SK-N-MC (cell line): ENCODE data around the gene CCND1.
A peak's percentile ranks its signal among the peaks of the same experiment; 100 is the strongest.
"Not testable (repeated sequence)": the region's sequence is repeated elsewhere in the genome, so short reads cannot be mapped to it uniquely, and the experiment has no call there.

Source experiments
- DNase-seq: peaks from one replicate; pipeline ENCODE4 v3.0.0-alpha.2; 2011; ENCODE audit warnings: low read depth, low spot score
- H3K27ac ChIP-seq: fragments of 200-600 bp; sonication (generic); 2 replicates; pipeline ENCODE4 v1.5.1; 2016; ENCODE audit warnings: mixed run types
- H3K36me3 ChIP-seq: fragments of 200-600 bp; sonication (generic); 2 replicates; pipeline ENCODE4 v1.6.1; 2017; ENCODE audit warnings: antibody characterized with exemption, low read length, mixed read lengths; ENCODE audit not compliant: insufficient read depth
- H3K4me3 ChIP-seq: fragments of 200-600 bp; sonication (generic); 2 replicates; pipeline ENCODE4 v1.5.1; 2016
- H3K9ac ChIP-seq: fragments of 200-600 bp; sonication (generic); 2 replicates; pipeline ENCODE4 v1.8.0; 2017; ENCODE audit warnings: mixed run types, mixed read lengths; ENCODE audit not compliant: insufficient read length
- H3K9me3 ChIP-seq: fragments of 200-600 bp; sonication (generic); 2 replicates; pipeline ENCODE4 v1.6.1; 2017; ENCODE audit warnings: low read depth, mild to moderate bottlenecking, antibody characterized with exemption, low read length, moderate library complexity, mixed read lengths
- EZH2 ChIP-seq: fragments of 200-600 bp; sonication (generic); IDR thresholded peaks from one replicate; pipeline ENCODE4 v1.6.1; 2017; ENCODE audit warnings: antibody characterized with exemption
- FOXP2 ChIP-seq: optimal IDR thresholded peaks from 2 replicates; pipeline ENCODE3; 2011; ENCODE audit warnings: mild to moderate bottlenecking, moderate library complexity; ENCODE audit not compliant: insufficient read depth; ENCODE audit errors: extremely low read length, control extremely low read depth
- POLR2AphosphoS5 ChIP-seq: IDR thresholded peaks from 2 replicates; pipeline ENCODE4 v1.6.1; 2012; ENCODE audit warnings: mild to moderate bottlenecking, low read depth, low read length, borderline replicate concordance

The CCND1 gene

DNA sequence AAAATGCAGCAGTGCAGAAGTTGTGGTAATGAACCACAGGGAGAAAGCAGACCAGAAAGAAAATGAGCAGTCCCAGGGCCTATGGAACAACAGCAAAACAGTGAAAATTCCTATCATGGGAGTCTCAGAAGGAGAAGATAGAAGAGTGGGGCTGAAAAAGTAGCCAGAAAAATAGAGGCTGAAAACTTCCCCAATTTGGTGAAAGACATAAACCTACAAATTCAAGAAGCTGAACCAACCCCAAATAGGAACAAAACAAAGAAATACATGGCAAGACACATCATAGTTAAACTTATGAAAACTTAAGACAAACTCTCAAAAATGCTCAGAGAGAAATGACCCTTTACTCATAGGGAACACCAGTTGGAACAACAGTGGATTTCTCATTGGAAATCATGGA is 51.5 kb downstream of the CCND1 start:
- no peak for TF ChIP-seq POLR2AphosphoS5
- TF ChIP-seq EZH2: no peak
- TF ChIP-seq FOXP2: no peak
- Histone ChIP-seq H3K36me3 (no peaks in the 10 kb centered on the region), H3K4me3 (no peak overlapping the region), H3K9ac (no peak overlapping the region), H3K9me3 (no peaks in the 10 kb centered on the region; the same call in 1 of the 2 replicates), H3K27ac (no peak overlapping the region)
- DNase-seq: no peak

DNA sequence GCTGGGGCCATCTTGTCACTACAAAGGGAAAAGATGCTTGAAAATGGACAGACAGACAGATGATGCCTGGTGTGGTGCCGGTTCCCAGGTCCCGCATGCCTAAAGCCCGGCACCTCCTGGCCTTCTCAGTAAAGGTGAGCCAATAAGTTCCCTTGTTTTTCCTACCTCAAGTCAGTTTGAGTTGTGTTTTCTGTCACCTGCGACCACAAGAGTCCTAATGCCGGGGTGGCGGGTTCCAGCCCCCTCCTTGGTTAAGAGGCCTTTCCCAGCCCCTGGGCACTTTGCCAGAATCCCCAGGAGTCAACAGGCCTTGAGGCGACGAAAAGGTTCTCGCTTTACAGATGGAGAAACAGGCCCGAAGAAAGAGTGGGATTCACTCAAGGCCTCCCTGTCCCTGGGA is 53.8 kb downstream of the CCND1 start:
- DNase-seq: no peak
- TF ChIP-seq EZH2 (no peak), FOXP2 (no peak), POLR2AphosphoS5 (no peak)
- peak overlapping the region; percentile 37 for H3K9ac ChIP-seq
- H3K27ac ChIP-seq: peak overlapping the region; percentile 61
- H3K4me3 ChIP-seq: no peak overlapping the region
- H3K9me3 ChIP-seq: no peaks in the 10 kb centered on the region; the same call in 1 of the 2 replicates
- H3K36me3 ChIP-seq: no peaks in the 10 kb centered on the region

DNA sequence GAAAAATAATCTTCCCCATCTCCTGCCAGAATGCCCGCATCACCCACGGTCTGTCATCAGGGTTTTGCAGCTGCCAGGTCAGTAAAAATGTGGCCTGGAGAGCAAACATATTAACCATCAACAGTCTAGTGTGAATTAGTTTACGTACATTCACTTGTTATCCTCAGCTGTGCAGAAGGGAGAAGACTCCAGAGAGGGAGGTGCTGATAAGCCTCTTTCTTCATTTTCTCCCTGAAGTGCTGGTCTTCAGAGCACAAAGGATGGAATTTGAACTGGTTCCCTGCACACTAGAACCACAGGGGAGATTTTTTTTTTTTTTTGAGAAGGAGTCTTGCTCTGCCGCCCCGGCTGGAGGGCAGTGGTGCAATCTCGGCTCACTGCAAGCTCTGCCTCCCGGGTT is 54.6 kb downstream of the CCND1 start:
- Histone ChIP-seq H3K27ac (no peak overlapping the region), H3K9me3 (no peaks in the 10 kb centered on the region; the same call in 1 of the 2 replicates), H3K36me3 (no peaks in the 10 kb centered on the region), H3K4me3 (no peak overlapping the region), H3K9ac (no peak overlapping the region)
- TF ChIP-seq FOXP2 (no peak), POLR2AphosphoS5 (no peak), EZH2 (no peak)
- DNase-seq: no peak

DNA sequence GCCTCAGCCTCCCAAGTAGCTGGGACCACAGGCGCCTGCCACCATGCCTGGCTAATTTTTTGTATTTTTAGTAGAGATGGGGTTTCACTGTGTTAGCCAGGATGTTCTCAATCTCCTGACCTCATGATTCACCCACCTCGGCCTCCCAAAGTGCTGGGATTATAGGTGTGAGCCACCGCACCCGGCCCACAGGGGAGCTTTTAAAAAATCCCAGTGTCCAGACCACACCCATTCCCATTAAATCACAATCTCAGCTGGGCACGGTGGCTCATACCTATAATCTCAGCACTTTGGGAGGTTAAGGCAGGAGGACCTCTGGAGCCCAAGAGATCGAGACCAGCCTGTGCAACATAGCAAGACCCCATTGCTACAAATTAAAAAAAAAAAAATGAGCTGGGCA is 55.0 kb downstream of the CCND1 start:
- H3K36me3 ChIP-seq, DNase-seq, H3K27ac ChIP-seq, H3K4me3 ChIP-seq, H3K9ac ChIP-seq, H3K9me3 ChIP-seq: not testable (repeated sequence)

DNA sequence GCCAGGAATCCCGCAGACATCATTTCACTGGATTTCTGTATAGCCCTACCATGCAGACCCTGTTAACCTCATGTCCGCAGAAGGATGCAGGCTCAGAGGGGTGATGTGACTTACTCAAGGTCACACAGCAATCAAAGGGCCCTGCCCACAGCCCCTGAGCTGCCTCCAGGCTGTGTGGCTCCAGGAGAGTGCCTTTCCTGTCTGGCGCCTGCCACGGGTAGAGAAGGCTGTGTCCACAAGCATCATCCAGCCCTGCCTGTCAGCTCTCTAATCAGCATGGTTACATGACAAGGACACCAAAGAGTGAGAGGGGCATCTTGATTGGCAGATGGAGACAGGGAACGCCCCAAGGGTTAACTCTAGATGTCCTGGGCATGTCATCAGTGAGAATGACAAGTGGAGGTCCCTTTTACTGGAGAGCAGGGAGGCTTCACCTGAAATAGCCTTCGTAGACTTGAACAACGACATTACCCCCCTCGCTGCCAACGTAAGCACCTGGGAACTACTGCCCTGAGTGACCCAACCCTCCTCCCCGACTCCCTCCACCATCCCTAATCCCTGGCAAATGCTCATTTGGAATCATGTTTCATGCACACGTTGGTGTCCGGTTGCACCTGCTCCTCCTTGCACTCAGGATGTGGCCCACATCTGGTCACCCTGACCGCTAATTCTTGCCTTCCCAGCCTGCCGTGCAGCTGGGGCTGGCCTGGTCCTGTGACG is 56.0 kb downstream of the CCND1 start:
- Histone ChIP-seq H3K36me3 (no peaks in the 10 kb centered on the region), H3K4me3 (no peak overlapping the region), H3K9me3 (no peaks in the 10 kb centered on the region; the same call in 1 of the 2 replicates), H3K27ac (no peak overlapping the region), H3K9ac (no peak overlapping the region)
- no peak for DNase-seq
- TF ChIP-seq EZH2 (no peak), POLR2AphosphoS5 (no peak), FOXP2 (no peak)

DNA sequence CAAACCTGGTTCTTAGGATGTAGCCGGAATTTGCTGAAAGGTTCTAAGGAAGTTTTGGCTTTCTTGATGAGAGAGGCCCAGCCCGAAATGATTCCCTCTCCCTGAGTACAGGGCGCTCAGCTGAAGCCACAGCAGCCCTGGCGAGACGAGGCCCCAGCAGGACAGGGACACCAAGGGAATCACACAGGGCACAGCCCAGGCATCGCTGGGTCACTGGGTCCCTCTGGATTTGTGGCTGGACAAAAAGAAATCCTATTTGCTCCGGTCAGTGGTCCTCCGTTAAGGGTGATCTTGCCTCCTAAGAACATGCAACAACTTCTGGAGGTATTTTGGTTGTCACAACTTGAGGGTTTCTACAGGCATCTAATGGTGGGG is 56.5 kb downstream of the CCND1 start:
- H3K36me3 ChIP-seq: no peaks in the 10 kb centered on the region

DNA sequence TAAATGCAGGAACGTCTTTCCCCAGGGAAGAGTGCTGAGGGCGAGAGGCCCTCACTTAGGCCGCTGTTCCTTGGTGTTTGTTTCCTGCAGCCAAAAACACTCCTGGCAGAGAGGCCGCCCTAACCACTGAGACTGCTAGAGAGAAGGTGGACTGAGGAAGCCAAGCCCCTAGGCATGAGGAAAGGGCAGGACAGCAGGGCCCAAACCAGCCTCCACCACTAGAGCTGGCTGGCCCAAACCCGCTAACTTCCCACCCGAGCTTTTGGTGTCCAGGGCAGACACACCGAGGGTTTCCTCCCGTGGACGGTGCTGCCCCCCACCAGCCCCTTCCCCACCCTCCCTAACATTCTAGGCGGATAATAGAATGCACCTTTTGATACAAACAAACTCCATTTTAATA is 56.9 kb downstream of the CCND1 start:
- DNase-seq: no peak
- no peaks in the 10 kb centered on the region for H3K9me3 ChIP-seq
- H3K4me3 ChIP-seq: no peak overlapping the region
- TF ChIP-seq EZH2 (no peak), POLR2AphosphoS5 (no peak), FOXP2 (no peak)
- no peaks in the 10 kb centered on the region for H3K36me3 ChIP-seq
- H3K9ac ChIP-seq: no peak overlapping the region
- no peak overlapping the region for H3K27ac ChIP-seq

More for the DNA sequence above, 56.5 kb downstream of the CCND1 start:
- no peak overlapping the region for H3K27ac ChIP-seq
- no peak overlapping the region for H3K9ac ChIP-seq
- H3K9me3 ChIP-seq: no peaks in the 10 kb centered on the region; the same call in 1 of the 2 replicates
- no peak overlapping the region for H3K4me3 ChIP-seq
- no peak for TF ChIP-seq POLR2AphosphoS5
- TF ChIP-seq FOXP2: no peak
- TF ChIP-seq EZH2: no peak
- no peak for DNase-seq

DNA sequence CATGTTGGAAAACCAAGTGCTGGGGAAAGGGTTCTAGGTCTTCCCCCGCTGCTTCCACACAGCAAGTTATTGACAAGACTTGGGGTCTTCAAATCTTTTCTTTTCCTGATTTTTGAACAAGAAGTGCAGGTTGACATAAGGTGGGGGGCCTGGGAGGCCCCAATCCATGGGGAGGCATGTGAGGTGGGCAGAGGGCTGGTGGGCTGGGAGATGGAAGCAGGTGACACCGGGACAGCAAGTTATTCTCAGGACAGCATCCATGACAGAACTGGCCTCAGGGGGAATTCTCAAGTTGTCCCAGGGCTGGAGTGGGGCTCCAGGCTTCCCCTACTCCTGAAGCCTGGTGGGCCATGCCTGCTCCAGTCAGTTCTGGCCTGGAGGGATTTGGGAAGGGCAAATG is 57.4 kb downstream of the CCND1 start:
- Histone ChIP-seq H3K36me3 (no peaks in the 10 kb centered on the region), H3K9me3 (no peaks in the 10 kb centered on the region), H3K9ac (no peak overlapping the region), H3K4me3 (no peak overlapping the region), H3K27ac (no peak overlapping the region)
- TF ChIP-seq FOXP2 (no peak), EZH2 (no peak), POLR2AphosphoS5 (no peak)
- no peak for DNase-seq

DNA sequence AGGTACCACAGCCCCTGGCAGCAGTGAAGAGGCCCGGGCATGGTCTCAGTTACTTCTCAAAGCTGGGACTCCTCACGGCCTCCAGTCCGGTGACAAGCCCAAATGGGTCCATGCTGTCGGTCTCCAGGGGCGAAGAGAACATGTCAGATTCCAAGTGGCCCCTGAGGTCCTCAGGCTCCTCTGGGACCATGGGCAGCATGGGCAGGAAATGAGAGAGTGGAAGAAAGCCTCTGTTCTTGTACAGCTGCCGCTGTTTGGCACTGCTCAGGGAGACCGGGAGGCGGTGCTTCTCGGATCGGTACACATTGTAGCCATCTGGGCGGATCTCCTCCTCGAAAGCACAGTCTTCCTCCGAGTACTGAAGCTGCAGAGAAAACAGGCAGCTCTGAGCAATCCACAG is 58.3 kb downstream of the CCND1 start:
- no peaks in the 10 kb centered on the region for H3K9me3 ChIP-seq
- DNase-seq: no peak
- TF ChIP-seq FOXP2 (no peak), EZH2 (no peak), POLR2AphosphoS5 (no peak)
- H3K36me3 ChIP-seq: no peaks in the 10 kb centered on the region
- H3K4me3 ChIP-seq: no peak overlapping the region
- H3K27ac ChIP-seq: no peak overlapping the region
- no peak overlapping the region for H3K9ac ChIP-seq
